HG02973 (cell line): ENCODE measurements around the gene HBD.

ENCODE experiments used
- ATAC-seq: cut with Tn5 transposase; IDR thresholded peaks from one replicate; pipeline ENCODE4 v1.9.1; 2021; ENCODE audit warnings: moderate library complexity; ENCODE audit not compliant: unreplicated experiment

Gene HBD

GRCh38 chr11:5196067-5196466 is 38.2 kb downstream of the HBD start:
- no peak for ATAC-seq

GRCh38 chr11:5192738-5193137 is 41.5 kb downstream of the HBD start:
- ATAC-seq: no peak

- no peak for ATAC-seq
These were observed 46.1 kb downstream of the HBD start for GRCh38 chr11:5188201-5188600.
